ENCODE data around the gene NUP43.
"Not testable (repeated sequence)": the region's sequence is repeated elsewhere in the genome, so short reads cannot be mapped to it uniquely, and the experiment has no call there.

Gene NUP43

GRCh38 chr6:149746147-149746946 lies at the start of gene NUP43:
NUP43 (minus strand) TSS chr6:149746529; CDS start chr6:149746495, 34 bp downstream.
- peak; percentile 97 for DNase-seq

GRCh38 chr6:149783551-149783950 lies 37.2 kb upstream of the NUP43 start:
- DNase-seq, result no peak

- no peak for DNase-seq
Observed at GRCh38 chr6:149782337-149782736, 36.0 kb upstream of the NUP43 start.

- DNase-seq, result no peak
Observed at GRCh38 chr6:149781715-149782114, 35.4 kb upstream of the NUP43 start.

- no peak for DNase-seq
Observed at GRCh38 chr6:149779644-149779963, 33.3 kb upstream of the NUP43 start.

GRCh38 chr6:149777624-149778023 lies 31.3 kb upstream of the NUP43 start:
- no peak for DNase-seq

GRCh38 chr6:149771925-149772324 lies 25.6 kb upstream of the NUP43 start:
- no peak for DNase-seq

GRCh38 chr6:149771185-149771584 lies 24.9 kb upstream of the NUP43 start:
- no peak for DNase-seq

GRCh38 chr6:149769676-149770075 lies 23.3 kb upstream of the NUP43 start:
- no peak for DNase-seq

GRCh38 chr6:149766156-149766769 lies 19.9 kb upstream of the NUP43 start:
- DNase-seq, result no peak

GRCh38 chr6:149763866-149764265 lies 17.5 kb upstream of the NUP43 start:
- no peak for DNase-seq

- no peak for DNase-seq
Observed at GRCh38 chr6:149761438-149761837, 15.1 kb upstream of the NUP43 start.

GRCh38 chr6:149756261-149756636 lies 9.9 kb upstream of the NUP43 start:
- DNase-seq, result no peak

- no peak for DNase-seq
Observed at GRCh38 chr6:149755300-149756260, 9.3 kb upstream of the NUP43 start.

GRCh38 chr6:149754548-149754947 lies 8.2 kb upstream of the NUP43 start:
- DNase-seq, result no peak

- not testable (repeated sequence) for DNase-seq
Observed at GRCh38 chr6:149753374-149753637, 7.0 kb upstream of the NUP43 start.

GRCh38 chr6:149752600-149753373 lies 6.5 kb upstream of the NUP43 start:
- DNase-seq, result no peak

- DNase-seq, result not testable (repeated sequence)
Observed at GRCh38 chr6:149751920-149752319, 5.6 kb upstream of the NUP43 start.

GRCh38 chr6:149751239-149751638 lies 4.9 kb upstream of the NUP43 start:
- no peak for DNase-seq

GRCh38 chr6:149750136-149750609 lies 3.8 kb upstream of the NUP43 start:
- peak; percentile 93 for DNase-seq

GRCh38 chr6:149749594-149750135 lies 3.3 kb upstream of the NUP43 start, which contains the start of gene PCMT1:
PCMT1 (plus strand) TSS chr6:149749741; CDS start chr6:149749902, 161 bp downstream.
- DNase-seq, result peak; percentile 97

GRCh38 chr6:149749082-149749593 lies 2.8 kb upstream of the NUP43 start:
- not testable (repeated sequence) for DNase-seq

All from islet precursor cell (in vitro differentiated cells).